Neural progenitor cell (in vitro differentiated cells): ENCODE data around the gene KCNT1.

ENCODE experiments used
- CTCF ChIP-seq: fragments of 200-600 bp; sonication (generic); IDR thresholded peaks from 2 replicates; pipeline ENCODE4 v1.5.1; 2017; ENCODE audit warnings: antibody characterized with exemption, mild to moderate bottlenecking
- EZH2 ChIP-seq: fragments of 200-600 bp; sonication (generic); IDR thresholded peaks from 2 replicates; pipeline ENCODE4 v1.6.1; 2017; ENCODE audit warnings: antibody characterized with exemption, mild to moderate bottlenecking, moderate library complexity
- EZH2phosphoT487 ChIP-seq: fragments of 200-600 bp; sonication (generic); IDR thresholded peaks from 2 replicates; pipeline ENCODE4 v1.6.1; 2017; ENCODE audit warnings: antibody characterized with exemption

- no peak for TF ChIP-seq EZH2
- no peak for TF ChIP-seq CTCF
- TF ChIP-seq EZH2phosphoT487 = no peak
These were observed 75.7 kb downstream of the KCNT1 start for GRCh38 chr9:135777623-135778177.
